SU-DHL-6 (cell line): Measurements from ENCODE around the gene C12orf57.

Experiments used
- EZH2phosphoT487 ChIP-seq: fragments of 200-600 bp; sonication (generic), shearing (Covaris generic); conservative IDR thresholded peaks from 2 replicates; pipeline ENCODE4 v1.6.1; 2018; ENCODE audit warnings: mild to moderate bottlenecking, antibody characterized with exemption, low read length, moderate library complexity, mixed read lengths
- TF ChIP-seq, protein P1 (sequence below): fragments of 200-600 bp; sonication (generic); IDR thresholded peaks from one replicate; pipeline ENCODE4 v1.5.1; 2017; ENCODE audit warnings: antibody characterized with exemption, mild to moderate bottlenecking, low read length, moderate library complexity; ENCODE audit not compliant: insufficient read depth, poor library complexity, severe bottlenecking

DNA sequence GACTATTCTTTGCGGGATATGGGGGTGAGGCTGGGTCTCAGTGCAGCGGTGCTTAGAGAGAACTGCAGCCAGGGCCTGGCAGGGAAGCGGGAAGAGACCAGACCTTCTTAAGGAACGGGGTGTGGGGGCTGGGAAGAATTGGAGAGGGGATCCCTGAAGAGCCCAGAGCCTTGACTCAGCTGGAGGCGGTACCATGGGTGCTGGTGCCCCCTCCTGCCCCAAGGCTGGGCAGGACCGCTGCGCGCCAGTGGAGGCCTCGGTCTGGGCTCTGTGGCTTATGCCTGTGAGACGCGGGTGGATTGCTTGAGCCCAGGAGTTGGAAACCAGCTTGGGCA is 1.5 kb upstream of the C12orf57 start:
- TF ChIP-seq, protein P1, sequence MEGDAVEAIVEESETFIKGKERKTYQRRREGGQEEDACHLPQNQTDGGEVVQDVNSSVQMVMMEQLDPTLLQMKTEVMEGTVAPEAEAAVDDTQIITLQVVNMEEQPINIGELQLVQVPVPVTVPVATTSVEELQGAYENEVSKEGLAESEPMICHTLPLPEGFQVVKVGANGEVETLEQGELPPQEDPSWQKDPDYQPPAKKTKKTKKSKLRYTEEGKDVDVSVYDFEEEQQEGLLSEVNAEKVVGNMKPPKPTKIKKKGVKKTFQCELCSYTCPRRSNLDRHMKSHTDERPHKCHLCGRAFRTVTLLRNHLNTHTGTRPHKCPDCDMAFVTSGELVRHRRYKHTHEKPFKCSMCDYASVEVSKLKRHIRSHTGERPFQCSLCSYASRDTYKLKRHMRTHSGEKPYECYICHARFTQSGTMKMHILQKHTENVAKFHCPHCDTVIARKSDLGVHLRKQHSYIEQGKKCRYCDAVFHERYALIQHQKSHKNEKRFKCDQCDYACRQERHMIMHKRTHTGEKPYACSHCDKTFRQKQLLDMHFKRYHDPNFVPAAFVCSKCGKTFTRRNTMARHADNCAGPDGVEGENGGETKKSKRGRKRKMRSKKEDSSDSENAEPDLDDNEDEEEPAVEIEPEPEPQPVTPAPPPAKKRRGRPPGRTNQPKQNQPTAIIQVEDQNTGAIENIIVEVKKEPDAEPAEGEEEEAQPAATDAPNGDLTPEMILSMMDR, result no peak
- no peak for TF ChIP-seq EZH2phosphoT487
